ENCODE data around the gene MAP2K7.
"Not testable (repeated sequence)": the region's sequence is repeated elsewhere in the genome, so short reads cannot be mapped to it uniquely, and the experiment has no call there.

MAP2K7 gene

DNA sequence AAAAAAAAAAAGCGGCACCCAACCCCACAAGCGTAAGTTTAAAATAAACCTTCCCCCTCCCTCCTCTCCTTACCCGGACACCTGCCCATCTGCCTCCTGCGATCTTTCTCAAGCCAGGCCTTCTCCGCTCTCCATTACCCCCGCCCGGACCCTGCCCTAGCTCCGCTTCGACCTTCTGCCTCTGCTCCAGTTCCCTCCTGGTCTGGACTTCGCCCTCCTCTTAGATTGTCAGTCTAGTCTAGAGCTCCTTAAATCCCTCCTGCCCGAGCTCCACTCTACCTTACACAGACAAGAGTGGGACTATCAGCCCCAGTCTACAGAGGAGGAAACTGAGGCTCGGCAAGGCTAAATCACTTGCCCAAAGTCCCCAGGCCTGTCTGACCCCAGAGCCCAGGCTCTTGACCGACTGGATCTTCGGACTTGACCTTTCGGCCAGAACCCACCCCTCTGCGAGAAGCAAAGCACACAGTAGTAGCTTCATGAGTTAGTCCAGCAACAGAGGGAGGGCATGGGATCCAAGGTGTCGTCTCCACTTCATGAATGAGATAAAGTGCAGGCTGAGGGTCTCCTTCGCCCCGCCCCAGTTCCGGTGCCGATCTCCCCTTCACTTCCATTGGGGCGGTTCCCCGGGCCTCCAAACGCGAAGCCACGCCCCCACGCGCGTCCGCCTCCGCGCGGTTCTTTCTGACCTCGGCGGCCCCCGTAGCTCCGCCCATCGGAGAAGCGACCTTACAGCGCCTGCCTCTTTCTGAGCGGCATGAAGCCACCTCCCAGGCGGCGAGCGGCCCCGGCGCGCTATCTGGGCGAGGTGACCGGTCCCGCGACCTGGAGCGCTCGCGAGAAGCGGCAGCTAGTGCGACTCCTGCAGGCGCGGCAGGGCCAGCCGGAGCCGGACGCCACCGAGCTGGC is 16.2 kb downstream of the MAP2K7 start, which contains the start of gene SNAPC2:
TSS of gene SNAPC2 (plus strand) at position 729 of the 909 bp plus-strand sequence. CDS start at position 758, 29 bp downstream.
- peak; percentile 96 for DNase-seq (ENCODE audit: low spot score)

- peak; percentile 95 for DNase-seq (ENCODE audit: low spot score)
These were observed 17.0 kb downstream of the MAP2K7 start for GRCh38 chr19:7920519-7921301.

GRCh38 chr19:7921302-7921966 is 17.8 kb downstream of the MAP2K7 start:
- DNase-seq (ENCODE audit: low spot score): no peak

GRCh38 chr19:7921967-7922835 is 18.5 kb downstream of the MAP2K7 start:
- DNase-seq (ENCODE audit: low spot score): no peak

DNA sequence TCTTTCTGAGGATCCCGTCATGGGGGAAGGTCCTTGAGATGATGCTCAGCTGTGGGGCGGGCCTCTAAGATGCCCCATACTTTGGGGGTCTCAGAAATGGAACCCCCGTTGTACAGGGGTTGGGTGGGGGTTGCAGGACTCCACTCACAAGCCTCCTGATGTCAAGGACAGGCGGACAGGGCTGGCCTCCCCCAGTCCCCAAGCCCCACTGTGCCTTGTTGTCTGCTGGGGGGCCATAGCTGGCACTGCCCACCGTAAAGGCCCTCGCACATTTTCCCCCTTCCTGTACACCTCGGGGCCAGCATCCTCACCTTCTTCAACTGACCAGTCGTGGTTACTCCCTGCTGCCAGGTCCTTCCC is 19.1 kb downstream of the MAP2K7 start:
- no peak for DNase-seq (ENCODE audit: low spot score)

GRCh38 chr19:7923295-7924191 is 19.9 kb downstream of the MAP2K7 start:
- no peak for DNase-seq (ENCODE audit: low spot score)

DNA sequence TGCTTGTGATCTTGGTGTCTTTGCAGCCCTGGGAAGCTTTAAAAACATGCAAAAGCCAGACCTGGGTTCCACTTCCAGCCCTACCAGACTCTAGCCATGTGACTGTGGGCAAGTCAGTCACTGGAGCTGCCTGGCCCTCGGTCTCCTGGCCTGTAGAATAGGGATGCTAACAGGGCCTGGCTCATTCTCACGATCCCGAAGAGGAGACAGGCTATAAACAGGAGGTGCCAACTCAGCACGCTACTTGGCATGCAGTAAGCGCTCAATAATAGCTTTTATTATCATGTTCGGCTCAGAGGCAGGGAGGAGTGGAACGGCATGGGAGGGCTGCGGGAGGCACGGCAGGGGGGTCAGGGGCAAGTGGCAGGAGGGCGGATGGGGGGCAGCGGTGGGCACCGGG is 20.6 kb downstream of the MAP2K7 start:
- no peak for DNase-seq (ENCODE audit: low spot score)

- no peak for DNase-seq (ENCODE audit: low spot score)
These were observed 21.0 kb downstream of the MAP2K7 start for GRCh38 chr19:7924651-7925170.

GRCh38 chr19:7925171-7925851 is 21.6 kb downstream of the MAP2K7 start:
- peak; percentile 91 for DNase-seq (ENCODE audit: low spot score)

- peak; percentile 75 for DNase-seq (ENCODE audit: low spot score)
These were observed 22.5 kb downstream of the MAP2K7 start, which contains the start of gene CTXN1 for GRCh38 chr19:7926021-7926726. Gene CTXN1 (minus strand): TSS chr19:7926135. CDS start chr19:7925538, 597 bp downstream.

DNA sequence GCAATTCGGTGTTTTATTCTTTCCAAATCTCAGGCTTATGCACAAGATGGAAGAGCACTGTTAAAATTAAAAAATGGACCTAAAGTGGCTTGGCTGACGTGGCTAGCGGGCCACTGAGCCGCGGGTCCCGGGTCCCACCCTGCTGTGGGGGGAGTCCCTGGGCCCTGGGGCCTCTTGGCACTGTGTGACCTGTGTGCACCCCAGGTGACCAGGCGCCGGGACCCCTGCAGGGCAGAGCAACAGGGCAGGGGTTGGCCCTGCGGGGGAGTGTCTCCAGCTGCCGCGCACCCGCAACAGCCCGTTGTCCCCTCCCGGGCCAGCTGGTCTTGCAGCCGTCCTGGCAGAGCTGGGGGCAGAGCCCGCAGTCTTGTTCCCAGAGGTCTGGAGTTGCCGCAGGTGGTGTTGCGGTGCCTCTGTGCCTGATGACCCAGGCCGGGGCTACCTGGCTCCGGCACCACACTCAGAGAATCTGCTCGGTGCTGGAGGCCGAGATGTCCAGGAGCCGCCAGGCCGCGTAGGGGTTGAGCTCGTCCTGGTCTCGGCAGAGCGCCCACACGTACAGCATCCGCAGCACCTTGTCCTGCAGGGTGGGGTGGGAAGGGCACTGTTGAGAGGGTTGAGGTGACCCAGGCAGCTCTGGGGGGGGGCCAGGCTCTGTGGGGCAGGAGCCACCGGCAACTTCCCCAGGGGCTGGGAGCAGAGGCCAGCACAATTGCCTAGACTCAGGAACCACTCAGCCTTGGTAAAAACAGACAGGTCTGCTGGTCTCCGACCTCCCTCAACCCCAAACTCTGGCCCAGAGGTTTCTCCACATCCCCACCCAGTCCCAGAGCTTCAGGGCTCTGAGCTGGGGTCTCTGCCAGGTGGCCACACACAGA is 23.3 kb downstream of the MAP2K7 start:
- DNase-seq (ENCODE audit: low spot score): no peak

GRCh38 chr19:7927605-7928333 is 24.1 kb downstream of the MAP2K7 start:
- no peak for DNase-seq (ENCODE audit: low spot score)

DNA sequence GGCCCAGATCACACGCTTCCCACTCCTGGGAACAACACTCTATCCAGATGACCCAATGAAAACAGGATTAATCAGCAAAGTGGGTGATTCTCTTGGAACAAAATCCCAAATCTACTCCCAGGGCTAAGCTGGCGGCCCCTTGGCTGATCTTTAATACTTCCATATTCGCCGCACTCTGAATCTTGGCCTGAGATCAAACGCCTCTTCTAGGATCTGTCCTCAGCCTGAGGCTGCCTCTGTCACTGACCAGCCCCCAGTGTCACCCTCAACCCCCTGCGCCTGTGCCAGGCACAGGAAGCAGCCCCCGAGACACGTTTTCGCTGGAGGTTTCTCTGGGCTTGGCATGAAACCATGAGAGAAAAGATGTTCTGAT is 24.6 kb downstream of the MAP2K7 start:
- no peak for DNase-seq (ENCODE audit: low spot score)

DNA sequence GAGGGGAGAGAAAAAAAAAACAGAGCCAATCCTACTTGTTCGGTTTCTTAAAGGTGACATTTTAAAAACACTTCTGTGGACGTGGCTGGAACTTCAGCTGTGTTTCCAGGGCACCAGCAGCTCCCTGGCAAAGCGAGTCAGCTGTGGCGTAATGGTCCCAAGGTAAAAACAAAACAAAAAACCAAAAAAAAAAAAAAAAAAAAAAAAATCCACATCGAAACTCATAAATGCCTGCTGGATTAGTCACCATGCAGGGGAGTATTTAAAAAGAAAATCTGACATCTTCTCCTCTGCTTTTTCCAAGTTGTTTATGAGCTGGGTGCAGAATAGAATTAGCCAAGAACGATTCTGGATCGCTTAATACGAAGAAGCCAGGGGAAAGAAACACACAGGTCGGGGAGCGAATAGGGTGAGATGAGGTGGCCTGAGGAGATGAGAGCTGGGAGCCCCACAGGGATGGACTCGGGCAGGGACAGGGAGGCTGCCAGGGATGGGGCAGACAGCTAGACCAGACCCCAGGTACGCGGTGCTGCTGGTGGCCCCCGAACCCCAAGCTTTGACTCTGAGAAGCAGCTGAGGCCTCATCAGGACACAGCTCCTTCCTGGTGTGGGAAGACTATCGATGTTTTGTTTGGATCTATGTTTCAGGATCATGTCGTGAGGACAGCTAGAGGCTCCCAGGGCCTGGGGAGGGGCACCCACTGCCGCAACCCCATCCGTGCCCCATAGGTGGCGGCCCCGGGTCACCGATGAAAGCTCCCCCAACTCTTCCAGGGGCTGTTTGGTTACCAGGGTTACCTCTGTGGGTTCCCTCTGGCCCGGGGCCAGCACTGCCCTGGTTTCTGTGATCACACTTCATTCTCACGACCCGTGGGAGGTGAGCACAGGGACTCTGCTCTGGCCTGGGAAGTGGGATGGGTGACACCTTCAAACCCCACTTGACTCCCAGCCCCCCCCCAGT is 25.3 kb downstream of the MAP2K7 start:
- DNase-seq (ENCODE audit: low spot score): peak; percentile 94

DNA sequence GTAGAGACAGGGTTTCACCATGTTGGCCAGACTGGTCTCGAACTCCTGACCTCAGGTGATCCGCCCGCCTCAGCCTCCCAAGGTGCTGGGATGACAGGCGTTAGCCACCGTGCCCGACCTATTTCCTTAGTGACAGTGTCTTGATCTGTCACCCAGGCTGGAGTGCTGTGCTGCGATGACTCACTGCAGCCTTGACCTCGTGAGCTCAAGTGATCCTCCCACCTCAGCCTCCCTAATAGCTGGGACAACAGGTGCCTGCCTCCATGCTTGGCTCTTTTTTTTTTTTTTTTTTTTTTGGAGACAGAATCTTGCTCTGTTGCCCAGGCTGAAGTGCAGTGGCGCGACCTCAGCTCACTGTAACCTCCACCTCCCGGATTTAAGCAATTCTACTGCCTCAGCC is 26.4 kb downstream of the MAP2K7 start:
- DNase-seq (ENCODE audit: low spot score): not testable (repeated sequence)

DNA sequence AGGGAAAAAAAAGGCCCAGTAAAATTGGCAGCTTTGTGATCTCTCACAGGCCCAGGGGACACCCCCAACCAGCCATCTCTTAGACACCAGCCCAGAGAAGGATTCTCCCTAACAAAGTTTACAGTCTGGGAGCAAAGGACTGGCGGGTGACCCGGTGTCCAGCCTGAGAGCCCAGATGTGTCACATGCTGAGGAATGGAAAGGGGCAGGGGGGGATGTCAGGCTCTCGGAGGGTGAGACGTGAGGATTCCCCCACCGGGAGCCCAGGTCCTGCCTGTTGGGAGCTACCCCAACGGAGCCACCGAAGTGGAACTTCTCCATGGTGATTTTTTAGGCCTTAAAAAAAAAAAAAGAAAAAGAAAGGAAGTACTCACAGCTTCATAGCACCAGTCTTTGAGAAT is 27.1 kb downstream of the MAP2K7 start:
- DNase-seq (ENCODE audit: low spot score): no peak

Measured in NAMALWA (cell line).